Activated CD8-positive, alpha-beta memory T cell treated with anti-CD3 and anti-CD28 coated beads, Interleukin-2, amount 50 U/mL, for 24 hours (primary cell): Measurements from ENCODE around the gene NUP107.

ENCODE experiments used
- DNase-seq: peaks from one replicate; pipeline ENCODE4 v3.0.0-alpha.2; 2020; ENCODE audit errors: extremely low read depth

NUP107 gene

DNA sequence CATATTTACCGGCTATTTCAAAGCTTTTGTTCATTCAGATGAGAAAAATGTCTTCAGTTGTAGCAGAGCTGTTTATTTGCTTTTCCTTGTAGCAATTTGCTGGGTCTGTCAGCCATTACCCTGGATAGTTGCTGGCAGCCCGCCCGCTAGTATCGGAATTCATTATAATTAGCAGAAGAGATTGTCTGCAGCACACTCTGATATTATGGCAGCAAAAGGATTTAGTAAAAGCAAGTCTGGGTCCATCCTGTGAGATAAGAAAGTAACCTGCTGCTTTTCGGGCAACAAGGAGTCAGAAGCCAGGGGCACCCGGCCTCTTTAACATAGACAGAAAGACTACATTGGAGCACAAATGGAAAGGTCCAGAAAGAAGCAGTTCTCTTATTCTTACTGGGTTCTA, 53.1 kb downstream of the NUP107 start:
- DNase-seq = no peak

- DNase-seq = no peak
These were observed 56.6 kb downstream of the NUP107 start for GRCh38 chr12:68743356-68743755.

- DNase-seq = no peak
These were observed 58.7 kb downstream of the NUP107 start for GRCh38 chr12:68745376-68745903.

GRCh38 chr12:68745904-68746571, 59.3 kb downstream of the NUP107 start, which contains the start of gene SLC35E3:
Gene SLC35E3 (plus strand): TSS chr12:68746176. CDS start chr12:68746378, 202 bp downstream.
- DNase-seq = peak; percentile 74

DNA sequence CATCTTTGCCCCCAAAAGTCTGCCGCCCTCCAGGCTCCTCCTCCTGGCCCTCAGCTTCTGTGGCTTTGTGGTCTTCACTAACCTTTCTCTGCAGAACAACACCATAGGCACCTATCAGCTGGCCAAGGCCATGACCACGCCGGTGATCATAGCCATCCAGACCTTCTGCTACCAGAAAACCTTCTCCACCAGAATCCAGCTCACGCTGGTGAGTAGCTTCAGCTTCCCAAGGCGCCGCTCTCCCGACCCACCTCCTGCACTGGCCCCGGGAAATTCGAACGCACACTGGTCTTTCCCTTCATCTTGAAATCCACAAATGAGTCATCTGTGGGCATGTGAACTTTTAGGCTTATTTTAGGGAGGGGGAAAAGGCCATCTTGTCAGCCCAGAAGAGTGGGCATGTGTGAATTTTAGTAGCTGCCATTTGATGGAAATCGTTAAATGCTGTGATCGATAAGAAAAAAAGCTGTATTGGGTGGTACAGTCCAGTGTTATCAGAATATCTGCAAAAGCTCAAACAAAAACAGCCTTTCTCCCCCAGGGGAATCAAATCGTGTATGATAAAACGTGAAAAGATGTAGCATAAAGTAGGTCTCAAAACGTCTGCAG, 59.9 kb downstream of the NUP107 start:
- DNase-seq = no peak

DNA sequence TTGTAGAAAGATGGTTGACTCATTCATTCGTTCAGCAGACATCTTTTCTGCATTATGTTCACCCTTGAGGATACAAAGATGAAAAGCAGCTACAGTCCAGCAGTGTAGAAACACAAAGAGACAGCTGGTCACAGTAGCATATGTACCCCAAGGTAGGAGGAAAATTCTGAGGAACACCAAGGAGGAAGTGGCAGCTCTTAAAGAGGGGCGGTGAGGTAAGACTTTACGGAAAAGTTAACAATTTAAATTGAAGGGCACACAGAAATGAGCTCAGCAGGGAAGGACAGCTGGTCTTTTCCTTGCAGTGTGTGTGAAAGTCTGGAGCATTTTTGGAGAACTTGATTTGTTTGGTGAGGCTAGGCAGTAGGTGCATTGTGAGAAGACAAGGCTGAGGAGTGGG, 62.7 kb downstream of the NUP107 start:
- DNase-seq = no peak

DNA sequence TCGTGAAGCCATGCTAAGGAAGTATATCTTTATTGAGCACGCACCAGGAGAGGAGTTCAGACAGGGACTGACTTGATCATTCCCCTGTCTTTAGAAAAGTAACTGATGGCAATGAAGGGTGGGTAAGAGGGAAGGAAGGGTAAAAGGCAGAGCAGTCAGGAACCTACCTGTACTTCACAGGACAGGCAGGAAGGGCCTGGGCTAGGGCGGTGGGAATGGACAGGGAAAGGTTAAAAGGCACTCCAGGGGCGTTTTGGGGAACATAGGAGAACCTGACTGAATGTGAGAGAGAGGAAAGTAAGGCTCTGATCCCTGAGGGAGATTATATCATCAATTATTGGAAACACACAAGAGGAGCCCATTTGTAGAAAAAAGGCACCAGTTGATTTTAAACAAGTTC, 63.1 kb downstream of the NUP107 start:
- DNase-seq = no peak

DNA sequence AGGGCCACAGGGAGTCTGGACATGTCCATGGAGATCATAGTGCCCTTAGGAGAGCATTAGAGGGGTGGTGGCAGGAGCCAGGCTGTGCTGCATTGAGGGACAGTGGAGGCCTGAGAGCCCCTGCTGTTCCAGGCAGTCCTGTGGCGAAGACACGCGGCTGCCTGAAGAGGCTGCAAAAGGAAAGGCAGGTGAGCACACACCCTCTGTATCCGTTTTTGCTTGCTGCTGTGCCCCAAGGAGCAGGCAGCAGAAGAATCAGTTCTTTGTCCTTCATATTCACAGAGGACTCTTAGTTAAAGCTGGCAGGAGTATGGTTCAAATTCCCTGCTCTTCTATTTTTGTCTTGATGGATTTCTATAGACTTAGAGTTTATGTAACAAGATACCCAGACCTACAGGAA, 63.7 kb downstream of the NUP107 start:
- no peak for DNase-seq

DNA sequence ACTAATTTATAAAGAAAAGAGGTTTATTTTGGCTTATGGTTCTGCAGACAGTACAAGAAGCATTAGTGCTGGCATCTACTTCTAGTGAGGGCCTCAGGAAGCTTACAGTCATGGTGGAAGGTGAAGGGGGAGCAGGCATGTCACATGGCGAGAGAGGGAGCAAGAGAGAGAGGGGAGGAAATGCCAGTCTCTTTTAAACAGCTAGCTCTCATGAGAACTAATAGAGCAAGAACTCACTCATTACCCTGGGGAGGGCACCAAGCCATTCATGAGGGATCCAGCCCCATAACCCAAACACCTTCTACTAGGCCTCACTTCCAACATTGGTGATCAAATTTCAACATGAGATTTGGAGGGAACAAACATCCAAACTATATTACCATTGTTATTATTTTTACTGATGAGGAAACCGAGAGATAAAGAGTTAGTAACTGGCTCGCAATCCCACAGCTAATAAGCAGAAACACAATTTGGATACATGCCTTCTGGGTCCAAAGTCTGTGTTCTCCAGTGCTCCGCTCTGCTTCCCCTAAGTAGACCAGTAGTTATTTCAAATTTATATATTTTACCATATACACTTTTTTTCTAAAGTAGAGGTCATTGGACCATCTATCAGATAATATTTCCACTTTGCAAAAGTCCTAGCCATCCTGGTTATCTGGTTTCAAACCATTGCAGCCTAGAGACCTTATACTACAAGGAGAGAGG, 68.9 kb downstream of the NUP107 start:
- DNase-seq = no peak

DNA sequence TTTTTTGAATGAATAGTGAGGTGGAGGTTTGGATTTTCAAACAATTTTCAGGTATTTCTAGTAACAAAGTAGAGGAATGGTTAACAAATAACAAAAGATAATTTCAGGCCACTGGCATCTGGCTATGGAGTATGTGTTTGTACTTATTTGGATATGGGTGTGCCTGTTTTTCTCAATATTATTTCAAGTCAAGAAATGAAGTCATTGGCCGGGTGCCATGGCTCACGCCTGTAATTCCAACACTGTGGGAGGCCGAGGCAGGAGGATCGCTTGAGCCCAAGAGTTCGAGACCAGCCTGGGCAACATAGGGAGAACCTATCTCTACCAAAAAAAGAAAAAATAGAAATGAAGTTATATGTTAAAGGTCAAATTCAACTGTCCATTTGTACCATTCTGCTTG, 73.1 kb downstream of the NUP107 start:
- DNase-seq = no peak

- no peak for DNase-seq
These were observed 74.1 kb downstream of the NUP107 start for GRCh38 chr12:68760806-68761441.

DNA sequence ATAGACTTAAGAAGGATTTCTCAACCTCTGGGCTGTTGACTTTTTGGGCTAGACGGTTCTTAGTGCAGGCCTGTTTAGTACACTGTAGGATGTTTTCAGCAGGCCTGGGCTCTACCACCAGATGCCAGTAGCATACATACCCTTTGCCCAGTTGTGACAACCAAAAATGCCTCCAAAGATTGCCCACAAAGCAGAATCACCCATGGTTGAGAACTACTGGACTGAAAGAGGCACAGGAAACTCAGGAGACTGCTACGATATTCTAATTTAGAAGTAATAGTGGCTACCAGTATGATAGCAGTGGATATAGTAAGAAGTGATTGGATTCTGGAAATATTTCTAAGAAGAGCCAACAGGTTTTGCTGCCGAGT, 74.6 kb downstream of the NUP107 start:
- no peak for DNase-seq

- DNase-seq = no peak
These were observed 75.3 kb downstream of the NUP107 start for GRCh38 chr12:68761901-68762630.

DNA sequence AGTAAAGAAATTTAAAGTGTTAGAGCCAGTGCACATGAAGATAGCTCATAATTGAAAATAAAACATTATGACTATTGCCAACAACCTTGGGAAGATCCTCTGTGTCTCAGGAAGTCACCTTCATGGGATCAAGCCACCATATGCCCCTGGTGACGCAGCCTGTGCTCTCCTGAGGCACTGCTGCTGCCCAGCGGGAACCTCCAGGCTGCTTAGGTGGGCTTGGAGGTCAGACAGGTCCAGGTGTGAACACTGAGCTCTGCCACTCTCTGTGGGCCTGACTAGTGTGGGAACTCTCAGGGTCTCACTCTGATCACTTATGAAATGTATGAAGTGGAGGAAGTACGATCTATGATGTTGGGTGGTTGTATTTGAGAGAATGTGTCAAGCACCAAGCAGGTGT, 75.9 kb downstream of the NUP107 start:
- DNase-seq = no peak

DNA sequence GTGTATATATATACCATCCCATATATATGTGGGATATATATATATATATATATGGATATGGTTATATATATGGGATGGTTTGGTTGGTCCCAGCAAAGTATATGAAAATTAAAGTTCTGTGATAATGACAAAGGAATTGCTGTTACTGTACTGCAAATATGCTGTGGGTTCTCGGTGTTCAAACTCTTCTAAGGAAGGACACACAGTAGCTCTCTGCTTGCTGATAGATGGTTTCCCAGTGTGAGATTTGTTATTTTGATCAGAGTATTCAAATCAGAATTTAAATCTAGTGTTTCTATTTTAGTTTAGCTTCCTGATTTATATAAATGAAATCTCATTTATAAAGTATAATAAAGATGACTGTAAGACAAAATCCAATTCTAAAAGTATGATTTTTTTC, 78.9 kb downstream of the NUP107 start:
- no peak for DNase-seq

GRCh38 chr12:68766646-68767045, 79.9 kb downstream of the NUP107 start:
- no peak for DNase-seq

DNA sequence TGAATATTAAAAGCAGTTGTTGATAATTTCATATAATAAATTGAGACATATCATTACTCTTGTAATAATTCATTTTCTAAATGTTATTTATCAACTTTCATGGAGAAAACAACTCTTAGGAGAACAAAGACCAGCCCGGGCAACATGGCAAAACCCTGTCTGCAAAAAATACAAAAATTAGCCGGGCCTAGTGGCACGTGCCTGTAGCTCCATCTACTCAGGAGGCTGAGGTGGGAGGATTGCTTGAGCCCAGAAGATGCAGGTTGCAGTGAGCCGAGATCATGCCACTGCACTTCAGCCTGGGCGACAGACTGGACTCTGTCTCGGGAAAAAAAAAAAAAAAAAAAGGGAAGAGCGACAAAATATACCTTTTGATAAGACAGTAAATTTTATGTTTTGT, 80.4 kb downstream of the NUP107 start:
- DNase-seq = no peak

GRCh38 chr12:68768431-68768939, 81.7 kb downstream of the NUP107 start:
- no peak for DNase-seq

DNA sequence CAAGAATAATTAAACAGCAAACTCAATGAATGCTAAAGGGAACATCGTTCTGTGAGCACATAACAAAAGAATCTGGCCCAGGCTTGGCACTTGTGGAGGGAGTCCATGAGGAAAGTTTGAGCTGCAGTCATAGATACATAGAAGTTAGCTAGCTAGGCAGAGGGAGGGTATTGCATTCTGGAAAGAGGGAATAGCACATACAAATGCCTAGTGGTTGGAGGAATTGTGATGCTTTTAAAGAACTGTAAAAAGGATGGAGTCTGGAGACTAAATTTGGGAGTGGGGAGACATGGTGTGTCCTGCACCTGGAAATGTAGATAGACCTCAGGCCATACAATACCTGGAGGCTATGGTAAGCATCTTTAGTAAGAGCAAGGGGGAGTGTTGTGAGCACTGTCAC, 83.2 kb downstream of the NUP107 start:
- no peak for DNase-seq

DNA sequence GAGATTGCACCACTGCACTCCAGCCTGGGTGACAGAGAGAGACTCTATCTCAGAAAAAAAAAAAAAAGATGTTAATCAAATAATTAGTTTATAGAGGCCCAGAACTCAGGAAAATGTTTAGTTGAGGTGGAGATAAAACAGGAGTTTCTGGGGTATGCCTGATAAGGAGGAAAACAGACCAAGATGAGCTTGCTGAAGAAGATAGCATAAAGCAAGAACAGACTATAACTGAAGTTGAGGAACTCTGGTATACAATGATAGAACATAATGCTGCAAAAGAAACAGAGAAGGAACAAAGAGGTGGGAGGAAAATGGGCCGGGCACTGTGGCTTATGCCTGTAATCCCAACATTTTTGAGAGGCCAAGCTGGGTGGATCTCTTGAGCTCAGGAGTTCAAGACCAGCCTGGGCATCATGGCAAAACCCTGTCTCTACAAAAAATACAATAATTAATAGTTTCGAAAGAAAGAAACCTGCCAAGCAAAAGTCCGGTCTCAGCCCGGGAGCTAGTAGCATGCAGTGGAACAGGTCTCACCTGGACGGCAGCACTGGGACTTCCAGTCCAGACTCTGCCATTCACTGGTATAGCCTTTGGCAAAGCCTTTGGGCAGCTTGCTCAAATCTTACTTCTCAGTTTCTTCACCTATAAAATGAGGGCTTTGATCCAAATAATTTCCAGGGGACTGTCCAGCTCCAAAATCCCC, 84.6 kb downstream of the NUP107 start:
- DNase-seq = no peak

- no peak for DNase-seq
These were observed 85.9 kb downstream of the NUP107 start for GRCh38 chr12:68772714-68773113.
